ENCODE measurements around the gene C6orf163. TPM values are rescaled to one million over a fixed set of nuclear protein-coding genes. Genes with fewer than 3 reads are reported as not detected.

C6orf163 gene
- total RNA-seq, 1 experiment from 2014 or later = 2.1 TPM

DNA sequence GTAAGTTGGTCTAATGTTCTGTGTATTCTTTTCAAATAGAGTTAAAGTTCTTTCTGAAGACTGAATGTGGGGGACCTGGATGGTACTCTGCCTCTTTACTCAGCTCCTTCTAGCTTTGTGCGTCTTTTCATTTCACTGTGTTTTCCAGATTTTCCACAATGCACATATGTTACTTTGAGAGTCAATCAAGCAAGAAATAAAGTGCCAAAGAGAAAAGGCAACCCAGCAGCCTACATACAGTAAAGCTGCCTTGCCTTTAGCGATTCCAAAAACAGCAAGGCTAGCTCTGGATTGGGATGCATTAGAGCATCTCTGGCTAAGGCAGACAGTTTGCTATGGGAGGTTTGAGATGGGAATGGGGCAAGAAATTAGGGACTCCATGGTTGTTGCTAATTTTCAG is 5.3 kb downstream of the C6orf163 start:
- Histone ChIP-seq H3K4me3 (ENCODE audit: low read depth, low read length, poor library complexity, severe bottlenecking) (no peak overlapping the region), H3K4me1 (ENCODE audit: insufficient read depth, low read length, poor library complexity, severe bottlenecking) (no peaks in the 10 kb centered on the region), H3K36me3 (ENCODE audit: insufficient read depth, low read length, poor library complexity, severe bottlenecking) (no peaks in the 10 kb centered on the region), H3K27ac (ENCODE audit: low read depth, low read length, poor library complexity, severe bottlenecking) (no peak overlapping the region), H3K27me3 (replicated peaks; ENCODE audit: insufficient read depth, low read depth, low read length, poor library complexity) (no peaks in the 10 kb centered on the region), H3K9me3 (ENCODE audit: low read depth, low read length, poor library complexity, severe bottlenecking) (no peaks in the 10 kb centered on the region)
- TF ChIP-seq, protein P1, sequence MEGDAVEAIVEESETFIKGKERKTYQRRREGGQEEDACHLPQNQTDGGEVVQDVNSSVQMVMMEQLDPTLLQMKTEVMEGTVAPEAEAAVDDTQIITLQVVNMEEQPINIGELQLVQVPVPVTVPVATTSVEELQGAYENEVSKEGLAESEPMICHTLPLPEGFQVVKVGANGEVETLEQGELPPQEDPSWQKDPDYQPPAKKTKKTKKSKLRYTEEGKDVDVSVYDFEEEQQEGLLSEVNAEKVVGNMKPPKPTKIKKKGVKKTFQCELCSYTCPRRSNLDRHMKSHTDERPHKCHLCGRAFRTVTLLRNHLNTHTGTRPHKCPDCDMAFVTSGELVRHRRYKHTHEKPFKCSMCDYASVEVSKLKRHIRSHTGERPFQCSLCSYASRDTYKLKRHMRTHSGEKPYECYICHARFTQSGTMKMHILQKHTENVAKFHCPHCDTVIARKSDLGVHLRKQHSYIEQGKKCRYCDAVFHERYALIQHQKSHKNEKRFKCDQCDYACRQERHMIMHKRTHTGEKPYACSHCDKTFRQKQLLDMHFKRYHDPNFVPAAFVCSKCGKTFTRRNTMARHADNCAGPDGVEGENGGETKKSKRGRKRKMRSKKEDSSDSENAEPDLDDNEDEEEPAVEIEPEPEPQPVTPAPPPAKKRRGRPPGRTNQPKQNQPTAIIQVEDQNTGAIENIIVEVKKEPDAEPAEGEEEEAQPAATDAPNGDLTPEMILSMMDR (conservative IDR thresholded peaks at IDR 0.05; ENCODE audit: low read depth, low read length) = no peak
- TF ChIP-seq EZH2 (IDR thresholded peaks at IDR 0.05; ENCODE audit: borderline replicate concordance, low read depth, low read length, poor library complexity, severe bottlenecking) = no peak
- CTCF ChIA-PET = no interaction called here
- DNase-seq (ENCODE audit: low spot score) = no peak
- BruUV-seq (replicated peaks) = no TSS peak
- intact Hi-C loops (cut with micrococcal nuclease; ENCODE audit: unreplicated experiment) = no loop called here
- POLR2A ChIA-PET (ENCODE audit: low non-redundant PET) = no interaction called here

DNA sequence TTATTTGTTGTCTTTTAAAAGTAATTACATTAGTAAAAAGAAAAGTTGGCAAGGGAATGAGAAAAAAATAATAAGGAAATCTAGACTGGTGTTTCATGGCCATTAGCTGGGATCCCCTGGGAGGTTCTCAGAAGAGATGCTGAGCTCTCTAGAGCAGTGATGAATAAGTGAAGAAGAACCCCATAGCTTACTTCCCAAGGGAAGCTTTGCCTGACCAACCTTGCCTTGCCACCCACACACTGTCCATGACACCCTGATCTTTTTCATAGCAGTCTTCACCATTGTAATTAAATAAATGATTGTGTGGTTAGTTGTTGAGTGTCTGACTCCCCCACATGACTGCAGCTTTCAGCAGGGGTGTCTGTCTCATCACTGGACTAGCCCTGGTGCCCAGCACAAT is 5.9 kb downstream of the C6orf163 start:
- DNase-seq (ENCODE audit: low spot score) = peak; percentile 21
- H3K4me1 ChIP-seq (ENCODE audit: insufficient read depth, low read length, poor library complexity, severe bottlenecking) = no peaks in the 10 kb centered on the region
- no TSS peak for BruUV-seq (replicated peaks)
- no peak overlapping the region for H3K27ac ChIP-seq (ENCODE audit: low read depth, low read length, poor library complexity, severe bottlenecking)
- H3K36me3 ChIP-seq (ENCODE audit: insufficient read depth, low read length, poor library complexity, severe bottlenecking) = no peaks in the 10 kb centered on the region
- no peaks in the 10 kb centered on the region for H3K9me3 ChIP-seq (ENCODE audit: low read depth, low read length, poor library complexity, severe bottlenecking)
- TF ChIP-seq EZH2 (IDR thresholded peaks at IDR 0.05; ENCODE audit: borderline replicate concordance, low read depth, low read length, poor library complexity, severe bottlenecking) = no peak
- TF ChIP-seq, protein P1 (conservative IDR thresholded peaks at IDR 0.05; ENCODE audit: low read depth, low read length) = no peak
- CTCF ChIA-PET = no interaction called here
- no peaks in the 10 kb centered on the region for H3K27me3 ChIP-seq (replicated peaks; ENCODE audit: insufficient read depth, low read depth, low read length, poor library complexity)
- intact Hi-C loops (cut with micrococcal nuclease; ENCODE audit: unreplicated experiment) = no loop called here
- H3K4me3 ChIP-seq (ENCODE audit: low read depth, low read length, poor library complexity, severe bottlenecking) = no peak overlapping the region
- POLR2A ChIA-PET (ENCODE audit: low non-redundant PET) = no interaction called here

DNA sequence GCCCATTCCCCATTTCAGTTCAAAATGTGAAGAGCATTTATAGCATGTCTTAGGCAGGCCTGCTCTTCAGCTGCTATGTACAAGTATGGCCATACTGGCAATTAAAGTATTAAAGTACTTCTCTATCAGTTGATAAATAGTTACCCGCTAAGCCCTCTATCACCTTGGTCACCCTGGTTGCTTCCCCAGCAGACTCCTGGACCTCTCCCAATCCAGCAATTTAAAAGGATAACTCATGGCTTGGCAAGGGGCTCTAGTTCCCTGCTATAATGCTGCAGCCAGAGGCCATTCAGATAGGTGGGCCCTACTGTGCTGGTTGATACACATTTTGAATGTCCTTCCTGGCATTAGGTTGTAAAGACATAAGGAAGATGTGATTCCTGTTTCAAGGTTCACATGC is 7.0 kb downstream of the C6orf163 start:
- POLR2A ChIA-PET (ENCODE audit: low non-redundant PET) = no interaction called here
- no peak for TF ChIP-seq EZH2 (IDR thresholded peaks at IDR 0.05; ENCODE audit: borderline replicate concordance, low read depth, low read length, poor library complexity, severe bottlenecking)
- TF ChIP-seq, protein P1 (conservative IDR thresholded peaks at IDR 0.05; ENCODE audit: low read depth, low read length) = no peak
- Histone ChIP-seq H3K4me1 (ENCODE audit: insufficient read depth, low read length, poor library complexity, severe bottlenecking) (no peaks in the 10 kb centered on the region), H3K9me3 (ENCODE audit: low read depth, low read length, poor library complexity, severe bottlenecking) (no peaks in the 10 kb centered on the region), H3K4me3 (ENCODE audit: low read depth, low read length, poor library complexity, severe bottlenecking) (no peak overlapping the region), H3K27ac (ENCODE audit: low read depth, low read length, poor library complexity, severe bottlenecking) (no peak overlapping the region), H3K27me3 (replicated peaks; ENCODE audit: insufficient read depth, low read depth, low read length, poor library complexity) (no peaks in the 10 kb centered on the region), H3K36me3 (ENCODE audit: insufficient read depth, low read length, poor library complexity, severe bottlenecking) (no peaks in the 10 kb centered on the region)
- no TSS peak for BruUV-seq (replicated peaks)
- CTCF ChIA-PET = no interaction called here
- intact Hi-C loops (cut with micrococcal nuclease; ENCODE audit: unreplicated experiment) = no loop called here
- DNase-seq (ENCODE audit: low spot score) = no peak
